HG03457 (cell line): ENCODE data around the gene SOST.

Experiments
- ATAC-seq: cut with Tn5 transposase; IDR thresholded peaks from one replicate; pipeline ENCODE4 v1.9.1; 2021; ENCODE audit warnings: moderate number of reproducible peaks; ENCODE audit not compliant: unreplicated experiment

SOST gene

DNA sequence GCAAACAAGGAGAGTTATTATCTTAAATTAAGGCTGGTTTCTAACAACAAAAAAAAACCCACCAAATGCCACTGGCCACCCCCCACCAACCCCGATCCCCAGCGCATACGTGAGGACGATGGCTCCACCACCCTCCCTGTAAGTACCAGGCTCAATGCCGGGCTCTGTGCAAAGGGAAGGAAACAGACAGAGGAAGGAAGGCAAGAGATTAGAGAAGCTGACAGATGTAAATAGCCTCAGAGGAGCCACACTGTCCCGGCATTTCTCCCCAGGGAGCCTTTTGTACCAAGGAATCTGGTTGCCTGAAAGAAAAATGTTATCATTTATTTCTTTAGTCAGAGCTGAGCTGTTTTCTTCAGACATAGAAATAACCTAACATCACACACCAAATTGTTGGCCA, 13.1 kb downstream of the SOST start:
- no peak for ATAC-seq

DNA sequence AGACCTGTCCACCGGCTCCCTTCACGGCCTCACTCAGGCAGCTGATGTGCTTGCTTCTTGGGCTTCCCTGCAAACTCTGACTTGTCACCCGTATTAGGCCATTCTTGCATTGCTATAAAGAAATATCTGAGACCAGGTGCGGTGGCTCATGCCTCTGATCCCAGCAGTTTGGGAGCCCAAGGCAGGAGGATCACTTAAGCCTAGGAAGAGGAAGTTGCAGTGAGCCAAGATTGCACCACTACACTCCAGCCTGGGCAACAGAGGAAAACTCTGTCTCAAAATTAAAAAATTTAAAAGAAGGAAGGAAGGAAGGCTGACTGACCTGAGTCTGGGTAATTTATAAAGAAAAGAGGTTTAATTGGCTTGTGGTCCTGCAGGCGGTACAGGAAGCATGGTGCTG, 17.0 kb downstream of the SOST start:
- ATAC-seq, result no peak

DNA sequence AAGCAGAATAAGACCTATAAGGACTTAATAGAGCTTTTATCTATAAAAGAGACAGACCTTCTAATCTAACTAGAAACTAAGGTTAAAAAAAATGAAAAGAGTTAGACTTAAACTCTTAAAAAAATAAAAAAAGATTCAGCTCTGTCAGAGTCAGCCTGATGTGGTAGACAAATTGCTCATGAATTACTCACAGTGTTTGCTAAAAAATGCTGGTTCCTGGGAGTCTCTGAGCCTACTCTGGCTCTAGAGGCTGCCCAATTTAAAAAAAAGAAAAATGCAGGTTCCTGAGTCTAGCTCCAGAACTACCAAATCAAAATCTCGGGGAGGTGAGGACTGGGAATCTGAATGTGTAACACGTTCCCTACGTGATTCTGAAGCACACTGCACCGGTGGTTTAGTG, 18.1 kb downstream of the SOST start:
- no peak for ATAC-seq

DNA sequence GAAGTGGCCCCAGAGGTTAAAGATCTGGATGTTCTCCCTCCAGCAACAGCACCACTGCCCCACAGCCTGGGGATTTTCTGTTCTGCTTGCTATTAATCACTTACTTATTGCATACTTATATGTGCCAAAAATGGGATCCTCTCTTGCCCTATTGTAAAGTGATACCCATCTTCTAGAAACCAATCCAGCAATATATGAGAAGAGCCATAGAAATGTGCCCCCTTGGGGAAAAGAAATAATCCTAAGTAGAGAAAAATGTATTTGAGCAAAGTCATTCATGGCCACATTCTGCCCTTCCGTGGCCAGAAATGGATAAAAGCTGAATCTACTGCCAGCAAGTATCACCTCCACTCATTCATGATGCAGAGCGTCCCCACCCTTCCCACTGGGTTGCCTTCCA, 20.9 kb downstream of the SOST start:
- ATAC-seq, result no peak

DNA sequence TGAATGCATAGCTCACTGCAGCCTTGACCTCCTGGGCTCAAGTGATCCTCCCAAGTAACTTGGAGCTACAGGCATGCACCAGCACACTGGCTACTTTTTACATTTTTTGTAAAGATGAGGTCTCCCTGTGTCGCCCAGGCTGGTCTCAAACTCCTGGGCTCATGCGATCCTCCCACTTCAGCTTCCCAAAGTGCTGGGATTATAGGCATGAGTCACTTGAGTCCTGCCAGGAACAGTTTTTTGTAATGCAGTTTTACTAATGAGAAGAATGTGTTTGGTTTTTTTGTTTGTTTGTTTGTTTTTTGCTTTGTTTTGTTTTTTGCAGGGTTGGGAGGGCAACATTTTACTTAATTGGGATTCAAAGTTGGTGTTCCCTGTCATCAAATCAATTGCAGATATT, 22.2 kb downstream of the SOST start:
- no peak for ATAC-seq

DNA sequence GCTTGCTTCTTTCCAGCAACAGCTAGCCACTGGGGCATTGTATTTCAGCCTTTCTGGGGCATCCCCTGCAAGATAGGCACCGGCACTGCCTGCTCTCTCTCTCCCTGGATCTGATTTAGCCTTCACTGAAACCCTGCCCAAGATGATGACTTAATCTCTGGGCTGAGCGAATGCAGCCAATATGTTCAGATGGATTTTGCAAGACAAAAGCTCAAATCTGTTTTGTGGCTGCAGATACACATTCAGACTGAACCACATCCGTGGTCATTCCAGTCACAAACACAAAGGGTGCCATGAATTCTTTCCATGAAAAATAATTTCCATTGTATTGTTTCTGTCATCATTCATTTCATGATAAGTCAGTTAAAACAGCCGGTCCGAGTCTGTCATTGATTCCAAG, 24.2 kb downstream of the SOST start:
- no peak for ATAC-seq

DNA sequence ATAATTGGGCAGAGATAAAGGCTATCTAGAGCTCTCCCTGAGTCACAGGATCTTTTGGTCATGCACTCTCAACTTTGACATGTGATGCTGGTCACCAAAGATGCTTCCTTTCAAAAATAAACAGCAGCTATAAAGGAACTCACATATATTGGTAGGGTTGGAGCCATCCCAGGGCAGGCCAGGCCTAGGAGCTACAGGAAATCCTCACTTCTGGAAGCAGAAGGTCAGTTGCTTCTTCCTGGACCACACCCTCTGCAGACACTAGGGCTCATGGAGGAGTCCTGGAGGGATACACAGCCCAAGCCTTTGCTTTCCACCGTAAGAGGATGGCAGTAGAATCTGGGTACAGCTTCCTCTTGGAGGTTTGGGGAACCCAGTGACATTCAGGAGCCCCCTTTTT, 24.6 kb downstream of the SOST start:
- ATAC-seq, result no peak

DNA sequence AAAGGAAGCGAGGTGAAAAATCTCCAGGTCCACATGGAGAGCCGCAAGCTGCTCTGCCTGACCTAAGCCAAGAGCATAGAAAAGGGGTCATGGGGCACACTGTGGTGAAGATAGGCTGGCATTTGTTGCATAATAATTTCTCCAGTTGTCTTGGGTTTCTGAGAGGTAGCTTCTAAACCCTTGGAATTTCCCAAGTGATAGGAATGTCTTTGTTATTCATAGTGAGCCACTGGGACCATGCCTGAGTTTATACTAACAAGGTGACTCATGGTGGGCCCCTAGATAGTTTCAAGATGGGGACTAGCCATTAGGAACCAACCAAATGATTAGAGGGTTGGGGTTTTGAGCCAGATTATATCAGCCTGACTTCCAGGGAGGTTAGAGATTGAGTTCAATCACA, 25.6 kb downstream of the SOST start:
- ATAC-seq, result no peak

DNA sequence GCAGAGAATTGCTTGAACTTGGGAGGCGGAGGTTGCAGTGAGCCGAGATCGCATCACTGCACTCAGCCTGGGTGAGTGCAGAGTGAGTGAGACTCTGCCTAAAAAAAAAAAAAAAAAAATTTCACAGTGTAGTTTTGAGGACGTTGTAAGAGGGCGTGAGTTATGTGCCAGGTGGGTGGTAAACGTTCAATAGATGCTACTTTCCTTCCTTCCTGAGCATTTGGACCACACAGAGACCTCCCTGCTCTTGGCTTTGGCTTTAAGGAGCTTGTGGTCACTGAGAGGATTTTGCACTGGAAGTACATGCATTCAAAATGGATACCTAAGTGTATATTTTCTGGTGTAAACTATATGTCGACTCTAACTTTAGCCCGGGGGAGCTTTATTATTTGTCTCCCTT, 30.5 kb downstream of the SOST start:
- ATAC-seq, result no peak

DNA sequence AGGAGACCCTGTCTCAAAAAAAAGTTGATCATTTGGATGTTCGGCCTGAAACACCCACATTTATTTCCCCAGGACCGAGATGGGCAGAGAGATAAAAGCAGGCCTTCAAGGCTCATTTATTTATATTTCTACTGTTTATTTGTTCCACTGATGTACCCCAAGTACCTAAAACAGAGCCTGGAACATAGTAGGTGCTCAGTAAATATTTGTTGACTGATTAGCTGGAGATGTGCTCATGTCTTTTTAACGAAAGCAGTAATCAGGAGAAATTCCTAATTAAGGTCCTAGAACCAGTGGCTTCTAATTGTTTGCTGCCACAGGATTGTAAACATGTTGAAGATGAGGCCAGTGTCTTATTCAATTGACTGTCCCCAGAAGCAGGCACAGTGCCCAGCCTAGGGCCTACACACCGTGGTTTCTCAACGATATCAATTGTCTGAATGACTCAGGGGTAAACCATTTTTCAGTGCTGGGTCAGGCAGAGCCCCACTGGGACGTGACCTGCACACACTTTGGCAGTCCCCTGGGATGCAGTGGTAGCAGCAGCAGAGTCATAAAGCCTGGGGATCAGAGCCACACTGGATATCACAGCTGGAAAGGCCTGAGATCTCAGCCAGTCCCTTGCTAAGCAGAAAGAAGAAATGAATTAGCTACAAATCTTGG, 34.8 kb downstream of the SOST start:
- no peak for ATAC-seq

DNA sequence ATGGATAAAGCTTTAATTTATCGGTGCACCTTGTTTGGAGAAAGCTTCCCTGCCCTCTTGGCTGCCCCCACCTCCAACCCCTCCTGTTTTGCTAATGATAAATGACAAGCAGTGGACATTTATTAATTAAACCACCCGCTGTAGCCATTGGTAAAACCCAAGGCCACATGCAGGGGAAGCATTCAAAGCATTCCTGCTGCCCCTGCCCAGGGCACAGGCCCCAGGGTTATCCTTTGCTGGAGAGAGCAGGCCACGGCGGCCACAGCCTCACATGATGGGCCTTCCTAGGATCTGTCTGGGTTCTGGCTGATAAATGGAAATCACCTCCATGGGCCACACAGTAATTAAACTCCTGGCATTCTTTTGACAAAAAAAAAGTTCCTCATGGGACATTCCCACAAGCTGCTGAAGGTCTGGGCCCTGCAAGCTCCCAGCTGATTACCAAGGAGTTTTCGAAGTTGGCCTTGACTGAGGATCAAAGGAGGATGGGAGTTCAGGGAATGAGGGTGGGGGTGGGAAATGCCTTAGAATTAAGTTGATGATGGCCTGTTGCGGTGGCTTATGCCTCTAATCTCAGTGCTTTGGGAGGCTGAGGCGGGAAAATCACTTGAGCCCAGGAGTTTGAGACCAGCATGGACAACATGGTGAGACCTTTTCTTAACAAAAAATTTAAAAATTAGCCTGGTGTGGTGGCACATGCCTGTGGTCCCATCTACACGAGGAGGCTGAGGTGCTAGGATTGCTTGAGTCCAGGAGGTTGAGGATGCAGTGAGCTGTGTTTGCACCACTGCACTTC, 35.5 kb downstream of the SOST start:
- no peak for ATAC-seq

DNA sequence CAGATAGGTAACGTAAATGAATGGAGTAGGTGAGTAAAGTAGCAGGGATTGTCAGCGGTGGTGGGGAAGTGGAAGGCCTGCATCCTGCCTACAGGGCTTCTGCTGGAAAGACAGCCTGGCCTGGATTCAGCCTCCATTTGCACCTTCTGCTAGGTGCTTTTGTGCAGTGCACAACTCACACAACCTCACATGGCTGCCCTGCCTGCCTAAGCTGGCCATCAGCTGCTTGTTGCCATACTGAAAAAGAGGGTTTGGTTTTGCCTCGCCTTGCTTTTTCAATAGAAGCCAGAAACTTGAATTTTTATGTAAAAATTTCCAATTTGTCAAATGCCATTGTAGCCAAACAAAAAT, 36.3 kb downstream of the SOST start:
- no peak for ATAC-seq

DNA sequence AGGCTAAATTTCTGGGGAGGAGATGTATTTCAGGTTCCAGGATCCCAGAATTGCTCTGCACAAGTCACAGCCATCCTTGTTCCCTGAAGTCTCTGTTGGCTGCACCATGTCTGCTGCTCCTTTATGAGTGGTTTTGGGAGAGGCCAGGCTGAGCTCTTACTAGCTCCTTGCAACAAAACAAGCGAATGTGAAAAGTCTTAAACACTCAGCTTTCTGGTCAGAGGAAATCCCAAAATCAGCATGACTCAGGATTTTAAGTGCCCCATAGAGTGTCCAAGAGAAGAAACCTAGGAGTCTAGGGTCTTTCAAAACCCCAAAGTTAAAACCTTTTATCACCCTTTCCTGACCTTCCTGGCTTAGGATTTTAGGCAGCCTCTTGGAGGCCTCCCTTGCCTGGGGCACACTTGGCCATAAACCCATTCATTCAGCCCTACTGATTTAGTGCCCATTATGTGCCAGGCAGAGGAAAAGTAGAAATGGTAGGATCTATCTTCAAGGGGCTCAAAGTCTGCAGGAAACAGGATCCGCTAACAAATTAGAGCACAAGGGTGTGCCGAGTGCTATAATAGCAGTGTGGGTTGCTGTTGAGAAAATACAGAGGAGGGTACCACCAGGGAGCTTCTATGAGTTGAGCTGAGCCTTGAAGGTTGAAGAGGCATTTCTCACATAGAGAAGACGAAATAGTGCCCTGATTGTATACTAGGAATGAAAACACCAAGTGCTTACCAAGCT, 36.9 kb downstream of the SOST start:
- ATAC-seq, result no peak

DNA sequence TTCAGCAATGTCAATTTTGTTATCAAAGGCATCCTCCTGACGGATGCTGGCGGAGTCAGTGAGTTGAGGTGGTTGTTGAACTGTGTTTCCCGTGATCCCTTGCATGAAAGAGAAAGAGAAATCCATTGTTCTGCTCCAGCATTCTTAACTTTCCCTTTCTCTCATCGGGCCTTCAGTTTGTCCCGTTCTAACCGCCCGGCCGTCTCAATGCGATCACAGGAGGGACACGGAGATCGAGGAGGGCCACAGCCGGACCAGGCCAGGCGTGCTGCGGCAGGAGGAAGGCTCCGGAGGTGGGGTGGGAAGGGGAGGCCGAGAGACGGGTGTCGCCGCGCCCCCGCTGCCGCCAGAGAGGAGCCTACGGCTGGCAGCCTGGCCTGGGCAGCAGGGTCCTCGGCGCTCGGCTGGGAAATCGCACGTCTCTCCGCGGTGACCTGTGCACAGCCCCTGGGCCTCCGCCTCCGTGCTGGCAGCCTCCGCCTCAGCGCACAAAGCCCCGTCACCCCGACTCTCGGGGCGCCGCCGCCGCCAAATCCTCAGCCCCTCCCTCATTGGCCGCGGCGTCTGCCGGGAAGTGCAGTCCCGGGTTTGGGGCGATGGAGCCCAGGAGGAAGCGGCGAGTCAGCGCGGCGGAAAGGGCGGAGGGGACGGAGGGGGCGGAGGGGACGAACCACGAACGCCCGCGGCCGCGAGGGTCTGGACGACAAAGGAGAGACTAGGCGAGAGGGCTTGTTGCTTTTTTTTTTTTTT, 38.1 kb downstream of the SOST start:
- no peak for ATAC-seq

DNA sequence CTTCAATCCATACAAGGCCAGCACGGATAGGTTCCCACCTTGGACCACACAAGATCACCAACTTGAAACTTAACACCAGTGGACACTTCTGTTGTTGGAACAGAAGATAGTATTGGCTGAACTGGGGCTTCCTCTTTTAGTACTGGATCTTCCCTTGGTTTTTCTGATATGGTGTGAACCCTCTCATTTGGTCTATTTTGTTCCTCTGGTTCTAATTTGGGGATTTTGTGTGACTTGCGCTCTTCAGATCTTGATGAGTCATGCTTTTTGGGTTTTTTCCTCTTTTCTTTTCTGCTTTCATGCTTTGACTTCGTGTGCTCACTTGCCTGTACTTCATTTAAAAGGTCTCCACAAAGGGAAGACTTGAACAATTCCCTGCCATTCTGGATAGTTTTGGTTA, 39.0 kb downstream of the SOST start:
- ATAC-seq, result no peak

DNA sequence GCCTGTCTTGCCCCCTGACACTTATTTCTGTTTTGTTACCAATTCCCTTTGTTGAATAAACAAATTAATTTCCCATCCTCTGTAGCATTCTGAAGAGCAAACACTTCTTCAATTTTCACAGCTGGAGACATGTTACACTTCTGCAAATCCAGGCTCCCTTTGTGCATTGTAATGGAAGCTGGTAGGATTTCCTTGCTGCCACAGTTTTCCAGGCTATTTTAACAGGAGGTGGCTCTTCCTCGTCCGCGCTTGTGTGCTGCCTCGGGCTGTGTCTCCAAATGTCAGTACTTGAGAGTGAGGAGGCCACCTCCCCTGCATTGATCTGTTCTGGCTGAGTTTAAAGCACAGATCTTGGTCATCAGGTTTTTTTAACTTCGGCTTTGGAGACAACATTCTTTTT, 40.0 kb downstream of the SOST start:
- ATAC-seq, result no peak

DNA sequence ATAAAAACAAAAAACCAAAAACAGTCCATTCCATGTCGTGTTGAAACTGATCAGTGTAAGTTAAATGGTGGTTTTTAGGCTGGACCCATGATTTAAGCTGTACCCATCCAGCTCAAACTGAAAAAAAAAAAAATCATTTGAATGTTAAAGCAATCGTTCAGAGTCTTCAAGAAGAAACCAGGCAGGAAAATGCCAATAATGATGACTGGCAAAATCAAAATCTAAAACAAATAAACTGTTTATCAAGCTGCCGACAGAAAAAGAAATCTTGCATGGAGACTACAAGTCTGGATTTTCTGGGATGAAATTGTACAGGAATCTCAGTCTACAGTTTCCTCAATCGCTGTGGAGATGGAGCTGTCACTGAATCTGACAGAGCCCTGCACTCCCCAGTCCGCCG, 40.7 kb downstream of the SOST start:
- ATAC-seq, result no peak

DNA sequence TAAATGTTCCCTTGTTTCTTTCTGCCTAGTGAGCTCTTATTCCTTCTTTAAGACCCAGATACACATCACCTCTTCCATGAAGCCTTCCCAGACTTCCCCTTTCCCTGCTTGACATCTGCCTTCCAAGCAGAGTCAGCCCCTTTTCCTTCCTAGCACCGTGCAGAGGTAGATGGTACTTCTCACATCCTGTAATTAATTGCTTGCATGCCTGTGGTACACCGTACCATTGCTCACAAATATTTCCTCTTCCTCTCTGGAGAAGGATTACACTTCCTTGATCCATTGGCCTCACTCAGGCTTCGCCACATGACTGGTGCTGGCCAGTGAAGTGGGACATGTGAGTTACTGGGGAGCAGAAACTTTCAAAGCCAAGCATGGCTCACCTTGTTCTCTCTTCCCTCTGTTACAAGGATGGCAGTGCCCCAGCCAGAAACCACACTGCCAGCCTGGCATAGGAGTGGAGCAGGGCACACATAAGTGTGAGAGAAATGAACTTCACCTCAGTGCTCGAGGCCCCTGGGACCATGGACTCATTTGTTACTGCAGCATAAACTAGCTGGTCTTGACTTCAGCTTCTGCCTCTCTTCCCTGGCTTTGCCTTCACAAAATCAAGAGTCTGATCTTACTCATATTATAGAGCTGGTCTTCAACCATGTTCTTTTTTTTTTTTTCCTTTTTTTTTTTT, 44.0 kb downstream of the SOST start:
- no peak for ATAC-seq

DNA sequence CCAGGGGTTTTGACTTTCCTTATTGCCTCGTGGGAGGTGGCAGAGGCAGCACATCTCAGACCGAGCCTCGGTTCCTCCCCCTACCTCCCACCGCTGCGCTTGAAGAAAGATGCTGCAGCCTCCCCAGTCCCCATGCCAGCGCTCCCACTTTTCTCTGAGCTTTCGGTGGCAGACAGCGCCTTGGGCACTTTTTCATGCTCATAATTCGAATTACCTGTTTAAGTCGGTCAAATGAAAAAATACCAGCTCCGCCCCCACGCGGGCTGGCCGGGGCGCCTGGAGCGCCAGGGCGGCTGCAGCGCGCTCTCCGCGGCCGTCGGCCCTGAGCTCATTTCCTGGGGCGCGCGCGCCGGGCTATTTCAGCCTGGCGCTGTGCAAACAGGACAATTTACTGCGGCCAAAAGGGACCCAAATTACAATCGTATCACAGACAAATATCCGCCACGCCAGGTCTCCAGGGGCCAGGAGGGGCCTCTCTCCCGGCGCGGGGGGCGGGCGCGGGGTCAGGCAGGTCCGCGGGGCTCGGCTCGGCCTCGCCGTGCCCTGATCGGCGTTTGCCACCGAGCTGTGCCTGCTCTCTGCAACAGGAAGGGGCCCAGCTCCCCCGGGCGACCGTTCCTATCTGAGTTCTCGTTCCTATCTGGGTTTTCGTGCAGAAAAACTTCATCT, 45.0 kb downstream of the SOST start:
- no peak for ATAC-seq

DNA sequence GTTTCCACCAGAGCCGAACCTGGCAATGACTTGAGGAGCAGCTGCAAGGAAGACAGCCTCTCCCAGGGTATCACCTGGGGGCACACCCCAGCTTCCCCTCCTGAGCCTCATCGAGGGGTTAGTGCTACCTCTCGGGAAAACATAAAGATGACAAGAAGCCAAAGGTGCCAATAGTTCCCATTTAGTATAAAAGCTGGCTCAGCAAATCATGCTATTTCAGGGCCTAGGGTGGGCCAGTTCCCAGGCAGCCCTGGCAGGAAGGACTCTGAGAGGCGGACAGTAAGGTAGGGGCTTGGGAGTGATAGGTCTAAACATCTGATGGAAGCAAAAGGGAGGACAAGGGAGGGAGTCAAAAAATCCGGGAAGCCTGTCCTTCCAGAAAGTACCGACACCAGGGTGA, 46.2 kb downstream of the SOST start:
- ATAC-seq, result no peak
